HL-60 (cell line): ENCODE data around the gene NPDC1.
A peak's percentile ranks its signal among the peaks of the same experiment; 100 is the strongest.

Source experiments
- DNase-seq, 2 experiments: peaks; one replicate each; pipeline ENCODE4 v3.0.0-alpha.2; 2010 to 2020; ENCODE audit warnings: low read depth in 1 of 2, low spot score in 1 of 2
- H3K27ac ChIP-seq: fragments of 250-450 bp; sonication (Bioruptor Pico); replicated peaks from 2 replicates; pipeline ENCODE4 v1.5.1; 2020; ENCODE audit warnings: mild to moderate bottlenecking, moderate library complexity
- H3K27me3 ChIP-seq: fragments of 250-450 bp; sonication (Bioruptor Pico); 2 replicates; pipeline ENCODE4 v1.5.1; 2021; ENCODE audit warnings: mild to moderate bottlenecking, moderate library complexity; ENCODE audit not compliant: insufficient read depth, poor library complexity, severe bottlenecking
- H3K4me3 ChIP-seq: replicated peaks from 2 replicates; pipeline ENCODE4 v1.5.1; 2011; ENCODE audit warnings: mild to moderate bottlenecking, control low read depth, low read length; ENCODE audit not compliant: insufficient read depth
- GABPA ChIP-seq: IDR thresholded peaks from 2 replicates; pipeline ENCODE4 v1.6.1; 2012; ENCODE audit warnings: low read depth
- POLR2AphosphoS5 ChIP-seq: IDR thresholded peaks from 2 replicates; pipeline ENCODE4 v1.6.1; 2012; ENCODE audit warnings: low read depth
- REST ChIP-seq: IDR thresholded peaks from 2 replicates; pipeline ENCODE4 v1.6.1; 2012; ENCODE audit warnings: low read depth; ENCODE audit not compliant: insufficient replicate concordance
- SPI1 ChIP-seq: IDR thresholded peaks from 2 replicates; pipeline ENCODE4 v1.6.1; 2012; ENCODE audit warnings: low read depth, mild to moderate bottlenecking, borderline replicate concordance
- TF ChIP-seq, protein P1 (sequence below): IDR thresholded peaks from one replicate; pipeline ENCODE4 v1.5.1; 2011; ENCODE audit warnings: low read length, control low read depth, inconsistent platforms; ENCODE audit not compliant: insufficient read depth

The NPDC1 gene

GRCh38 chr9:137067860-137068538 lies 22.0 kb upstream of the NPDC1 start:
- no peak for TF ChIP-seq GABPA
- TF ChIP-seq, protein P1, sequence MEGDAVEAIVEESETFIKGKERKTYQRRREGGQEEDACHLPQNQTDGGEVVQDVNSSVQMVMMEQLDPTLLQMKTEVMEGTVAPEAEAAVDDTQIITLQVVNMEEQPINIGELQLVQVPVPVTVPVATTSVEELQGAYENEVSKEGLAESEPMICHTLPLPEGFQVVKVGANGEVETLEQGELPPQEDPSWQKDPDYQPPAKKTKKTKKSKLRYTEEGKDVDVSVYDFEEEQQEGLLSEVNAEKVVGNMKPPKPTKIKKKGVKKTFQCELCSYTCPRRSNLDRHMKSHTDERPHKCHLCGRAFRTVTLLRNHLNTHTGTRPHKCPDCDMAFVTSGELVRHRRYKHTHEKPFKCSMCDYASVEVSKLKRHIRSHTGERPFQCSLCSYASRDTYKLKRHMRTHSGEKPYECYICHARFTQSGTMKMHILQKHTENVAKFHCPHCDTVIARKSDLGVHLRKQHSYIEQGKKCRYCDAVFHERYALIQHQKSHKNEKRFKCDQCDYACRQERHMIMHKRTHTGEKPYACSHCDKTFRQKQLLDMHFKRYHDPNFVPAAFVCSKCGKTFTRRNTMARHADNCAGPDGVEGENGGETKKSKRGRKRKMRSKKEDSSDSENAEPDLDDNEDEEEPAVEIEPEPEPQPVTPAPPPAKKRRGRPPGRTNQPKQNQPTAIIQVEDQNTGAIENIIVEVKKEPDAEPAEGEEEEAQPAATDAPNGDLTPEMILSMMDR, result peak; percentile 74
- DNase-seq, result peak; percentile 81 to 86
- no peaks in the 10 kb centered on the region for H3K27me3 ChIP-seq
- no peak overlapping the region for H3K4me3 ChIP-seq
- H3K27ac ChIP-seq, result no peak overlapping the region

DNA sequence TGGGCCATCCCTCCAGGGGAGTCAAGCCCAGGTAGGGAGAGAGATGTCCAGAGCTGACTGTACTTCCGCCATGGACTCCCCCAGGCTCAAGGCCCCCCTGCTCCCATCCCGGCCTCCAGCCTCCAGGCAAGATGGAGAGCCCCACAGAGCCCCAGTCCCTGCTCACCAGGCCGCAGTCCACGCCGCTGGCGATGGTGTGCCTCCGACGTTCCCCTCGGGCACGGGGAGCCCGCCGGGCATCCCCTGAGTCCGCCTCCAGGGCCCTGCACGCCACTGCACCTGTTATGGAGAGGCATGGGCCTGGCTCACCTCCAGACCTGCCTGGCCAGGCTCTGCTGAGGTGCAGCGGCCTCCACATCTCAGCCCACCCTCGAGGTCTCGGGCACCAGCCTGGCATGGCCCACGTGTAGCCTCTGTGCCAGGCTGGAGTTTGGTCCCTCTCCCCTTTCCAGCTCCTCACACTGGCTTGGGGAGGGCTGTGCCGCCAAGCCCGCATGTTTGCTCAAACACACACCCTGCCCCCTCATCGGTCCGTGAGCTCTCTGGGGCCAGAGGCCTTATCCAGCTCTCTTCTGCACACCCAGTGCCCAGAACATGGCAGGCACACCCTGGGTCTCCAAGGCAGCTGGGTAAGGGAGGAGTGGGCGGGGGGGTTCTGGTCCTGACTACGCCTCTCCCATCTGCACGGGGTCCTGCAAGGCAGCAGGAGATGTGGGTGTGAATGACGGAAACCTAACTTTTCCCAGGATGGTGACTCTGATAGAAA lies 20.3 kb upstream of the NPDC1 start:
- no peak for DNase-seq
- no peak overlapping the region for H3K4me3 ChIP-seq
- no peak overlapping the region for H3K27ac ChIP-seq
- H3K27me3 ChIP-seq, result no peaks in the 10 kb centered on the region
- TF ChIP-seq POLR2AphosphoS5 (no peak), GABPA (no peak), REST (no peak), SPI1 (no peak)
- TF ChIP-seq, protein P1, result no peak

DNA sequence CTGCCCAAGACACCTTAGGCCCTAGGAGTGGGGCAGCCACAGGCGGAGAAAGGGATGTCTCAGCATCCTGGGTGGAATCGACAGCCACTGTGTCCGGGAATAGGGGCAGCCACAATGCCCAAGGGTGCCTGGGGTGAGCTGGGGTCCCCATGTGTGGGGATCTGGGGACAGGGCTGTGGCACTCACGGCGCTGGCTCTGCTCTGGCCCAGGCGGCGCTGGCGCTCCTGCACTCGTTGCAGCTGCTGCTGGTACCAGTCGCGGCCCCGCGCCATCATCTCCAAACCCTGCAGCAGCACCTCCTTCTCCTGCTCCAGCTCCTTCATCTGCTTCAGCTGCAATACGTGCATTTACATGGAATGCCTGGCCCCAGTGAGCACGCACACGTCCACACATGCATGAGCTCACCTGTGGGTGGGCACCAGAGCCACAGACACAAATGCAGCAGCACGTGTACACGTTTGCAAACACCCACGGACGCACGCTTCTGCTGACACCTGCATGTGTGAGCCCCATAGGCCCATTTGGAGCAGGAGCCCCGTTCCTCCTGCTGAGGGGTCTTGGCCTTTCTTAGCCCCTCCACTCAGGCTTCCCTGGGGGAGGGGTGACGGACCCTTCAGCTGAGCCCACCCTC lies 19.5 kb upstream of the NPDC1 start:
- no peak for DNase-seq

More for the DNA sequence above, 19.5 kb upstream of the NPDC1 start:
- TF ChIP-seq, protein P1, result no peak
- no peak for TF ChIP-seq REST
- no peak for TF ChIP-seq GABPA
- no peak overlapping the region for H3K4me3 ChIP-seq
- no peaks in the 10 kb centered on the region for H3K27me3 ChIP-seq
- H3K27ac ChIP-seq, result no peak overlapping the region
